ENCODE results near the gene LRRC7. TPM values are rescaled to one million over a fixed set of nuclear protein-coding genes. Genes with fewer than 3 reads are reported as not detected.

The LRRC7 gene
- total RNA-seq, 4 donors from 2014 or later: under 0.01 TPM; not detected in 3

GRCh38 chr1:70143048-70143659 lies 575.4 kb downstream of the LRRC7 start:
- 46 to 51% methylated on average over 4 of the region's 4 CpGs for whole genome bisulfite sequencing, 2 donors
- Histone ChIP-seq H3K27ac (no peak overlapping the region), H3K27me3 (no peaks in the 10 kb centered on the region), H3K36me3 (peaks cover 0 to 47% (median 0%) of the 10 kb centered on the region in 3 donors), H3K4me3 (no peak overlapping the region), H3K4me1 (peaks cover 0 to 15% (median 8%) of the 10 kb centered on the region in 3 donors), H3K9me3 (no peaks in the 10 kb centered on the region)
- no peak for TF ChIP-seq CTCF (IDR thresholded peaks at IDR 0.05)
- no peak for TF ChIP-seq POLR2A (IDR thresholded peaks at IDR 0.05)
- DNase-seq: no peak
- intact Hi-C loops (cut with DNase I): no loop called here

GRCh38 chr1:70146488-70146887 lies 578.8 kb downstream of the LRRC7 start:
- no peak for DNase-seq

GRCh38 chr1:70150444-70150843 lies 582.7 kb downstream of the LRRC7 start:
- H3K27ac ChIP-seq: no peak overlapping the region
- no peak for DNase-seq
- no peak for TF ChIP-seq CTCF (IDR thresholded peaks at IDR 0.05)
- H3K36me3 ChIP-seq: peaks cover 0 to 54% (median 0%) of the 10 kb centered on the region in 3 donors
- no peaks in the 10 kb centered on the region for H3K27me3 ChIP-seq
- no peaks in the 10 kb centered on the region for H3K4me1 ChIP-seq
- 93 to 96% methylated on average over 1 of the region's 1 CpG for WGBS, 2 donors
- H3K4me3 ChIP-seq: no peak overlapping the region
- intact Hi-C loops (cut with DNase I): no loop called here
- H3K9me3 ChIP-seq: no peaks in the 10 kb centered on the region

More at GRCh38 chr1:70146488-70146887, 578.8 kb downstream of the LRRC7 start:
- no peak overlapping the region for H3K4me3 ChIP-seq
- no peaks in the 10 kb centered on the region for H3K27me3 ChIP-seq
- TF ChIP-seq POLR2A (IDR thresholded peaks at IDR 0.05): no peak
- TF ChIP-seq CTCF (IDR thresholded peaks at IDR 0.05): no peak
- no peaks in the 10 kb centered on the region for H3K9me3 ChIP-seq
- peaks cover 0 to 2% (median 0%) of the 10 kb centered on the region in 3 donors for H3K4me1 ChIP-seq
- H3K36me3 ChIP-seq: peaks cover 0 to 63% (median 0%) of the 10 kb centered on the region in 3 donors
- no peak overlapping the region for H3K27ac ChIP-seq
- intact Hi-C loops (cut with DNase I): no loop called here

- 92 to 93% methylated on average over 3 of the region's 3 CpGs for WGBS, 2 donors
- intact Hi-C loops (cut with DNase I): no loop called here
- H3K9me3 ChIP-seq: no peaks in the 10 kb centered on the region
- peaks cover 0 to 48% (median 0%) of the 10 kb centered on the region in 3 donors for H3K36me3 ChIP-seq
- no peak overlapping the region for H3K27ac ChIP-seq
- no peaks in the 10 kb centered on the region for H3K4me1 ChIP-seq
- no peak for DNase-seq
- no peak overlapping the region for H3K4me3 ChIP-seq
- no peaks in the 10 kb centered on the region for H3K27me3 ChIP-seq
- TF ChIP-seq CTCF (IDR thresholded peaks at IDR 0.05): no peak
- no peak for TF ChIP-seq POLR2A (IDR thresholded peaks at IDR 0.05)
Observed at GRCh38 chr1:70153739-70154138, 586.0 kb downstream of the LRRC7 start.

GRCh38 chr1:70156529-70157120 lies 588.9 kb downstream of the LRRC7 start:
- TF ChIP-seq CTCF (IDR thresholded peaks at IDR 0.05) (no peak), POLR2A (IDR thresholded peaks at IDR 0.05) (no peak)
- Histone ChIP-seq H3K4me3 (no peak overlapping the region), H3K27ac (no peak overlapping the region), H3K27me3 (no peaks in the 10 kb centered on the region), H3K9me3 (no peaks in the 10 kb centered on the region), H3K4me1 (no peaks in the 10 kb centered on the region), H3K36me3 (peaks cover 0 to 50% (median 0%) of the 10 kb centered on the region in 3 donors)
- no peak for DNase-seq
- intact Hi-C loops (cut with DNase I): no loop called here
- 93 to 94% methylated on average over 5 of the region's 5 CpGs for WGBS, 2 donors

Data from esophagus squamous epithelium (tissue), 5 donors.